ENCODE results near the gene SRSF4.
"Not testable (repeated sequence)": the region's sequence is repeated elsewhere in the genome, so short reads cannot be mapped to it uniquely, and the experiment has no call there.

The SRSF4 gene

DNA sequence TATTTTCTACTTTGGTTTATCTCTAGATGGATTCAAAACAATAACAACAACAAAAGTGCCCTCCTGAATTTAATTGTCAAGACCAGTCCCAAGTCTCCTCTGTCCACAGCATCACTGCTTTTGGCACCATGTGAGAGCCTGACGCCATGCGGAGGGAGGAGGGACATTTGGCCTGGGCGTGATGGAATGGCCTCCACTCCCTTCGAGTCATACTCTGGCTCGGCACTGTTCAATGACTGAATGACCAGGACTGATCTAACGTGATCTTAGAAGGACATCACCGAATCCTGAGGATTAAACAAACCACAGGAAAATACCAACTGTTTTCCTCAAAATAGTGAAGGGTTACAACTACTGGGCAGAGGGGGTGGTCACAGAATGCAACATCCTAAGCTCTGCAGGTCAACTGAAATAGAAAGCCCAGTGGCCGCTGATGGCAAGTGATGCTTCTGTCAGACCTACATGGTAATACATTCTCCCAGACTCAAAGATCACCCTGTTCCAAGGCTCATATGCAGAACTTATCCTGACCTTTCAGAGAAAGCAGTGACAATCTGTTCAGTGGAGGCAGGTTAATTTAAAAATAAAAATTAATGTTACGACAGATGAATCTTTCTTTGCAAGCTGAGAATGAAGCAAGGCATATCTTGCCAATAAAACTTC, 19.1 kb downstream of the SRSF4 start:
- DNase-seq = no peak

DNA sequence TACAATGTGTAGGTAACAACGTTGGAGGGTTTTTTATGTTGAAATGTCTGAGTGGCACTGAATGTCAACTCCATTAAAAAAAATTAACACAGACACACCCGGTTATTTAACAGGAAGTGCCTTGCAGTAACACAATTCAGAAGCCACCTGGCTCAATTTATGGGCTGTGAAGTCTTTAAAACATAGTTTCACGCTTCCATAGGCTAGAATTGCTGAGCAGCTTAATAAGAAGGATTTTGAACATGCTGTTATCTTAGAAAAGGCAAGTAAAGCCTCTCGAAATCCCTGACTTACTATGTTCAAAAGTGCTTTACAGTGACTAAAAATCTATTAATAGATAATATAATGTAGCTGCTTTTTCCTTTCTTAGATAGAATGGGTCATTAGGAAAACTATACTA, 19.7 kb downstream of the SRSF4 start:
- no peak for DNase-seq

DNA sequence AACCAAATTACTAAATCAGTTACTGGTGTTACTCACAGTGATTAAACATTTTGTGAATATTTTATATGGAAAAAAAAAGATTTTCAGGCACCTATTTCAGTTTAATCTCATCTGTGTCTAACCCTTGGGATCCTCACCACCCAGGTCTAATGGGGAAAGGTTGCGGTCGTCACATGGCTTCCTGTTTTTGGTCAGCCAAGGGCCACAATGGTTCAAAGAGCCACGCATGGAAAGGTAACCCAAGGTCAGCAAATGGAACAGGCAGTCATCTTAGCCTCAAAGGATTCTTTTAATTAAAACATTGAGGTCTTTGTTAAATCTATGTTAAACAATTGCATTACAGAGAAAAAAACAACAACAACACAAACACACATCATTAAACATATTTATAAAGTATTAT, 21.9 kb downstream of the SRSF4 start:
- DNase-seq = no peak

- DNase-seq = no peak
Measured at GRCh38 chr1:29157269-29157601, 24.5 kb downstream of the SRSF4 start.

- DNase-seq = no peak
Measured at GRCh38 chr1:29156543-29157268, 25.0 kb downstream of the SRSF4 start.

GRCh38 chr1:29152046-29152805, 29.5 kb downstream of the SRSF4 start:
- DNase-seq = no peak

DNA sequence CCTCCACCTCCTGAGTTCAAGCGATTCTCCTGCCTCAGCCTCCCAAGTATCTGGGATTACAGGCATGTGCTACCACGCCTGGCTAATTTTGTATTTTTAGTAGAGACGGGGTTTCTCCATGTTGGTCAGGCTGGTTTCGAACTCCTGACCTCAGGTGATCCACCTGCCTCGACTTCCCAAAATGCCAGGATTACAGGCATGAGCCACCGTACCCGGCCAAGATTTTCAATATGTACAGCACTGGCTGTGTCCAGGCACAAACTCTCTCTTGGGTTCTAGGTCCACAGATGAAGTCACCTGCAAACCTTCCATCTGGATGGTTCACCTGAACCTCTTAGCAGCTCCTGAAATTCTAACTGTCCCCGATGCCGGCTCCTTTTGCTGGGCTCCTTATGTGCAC, 31.4 kb downstream of the SRSF4 start:
- DNase-seq = not testable (repeated sequence)

DNA sequence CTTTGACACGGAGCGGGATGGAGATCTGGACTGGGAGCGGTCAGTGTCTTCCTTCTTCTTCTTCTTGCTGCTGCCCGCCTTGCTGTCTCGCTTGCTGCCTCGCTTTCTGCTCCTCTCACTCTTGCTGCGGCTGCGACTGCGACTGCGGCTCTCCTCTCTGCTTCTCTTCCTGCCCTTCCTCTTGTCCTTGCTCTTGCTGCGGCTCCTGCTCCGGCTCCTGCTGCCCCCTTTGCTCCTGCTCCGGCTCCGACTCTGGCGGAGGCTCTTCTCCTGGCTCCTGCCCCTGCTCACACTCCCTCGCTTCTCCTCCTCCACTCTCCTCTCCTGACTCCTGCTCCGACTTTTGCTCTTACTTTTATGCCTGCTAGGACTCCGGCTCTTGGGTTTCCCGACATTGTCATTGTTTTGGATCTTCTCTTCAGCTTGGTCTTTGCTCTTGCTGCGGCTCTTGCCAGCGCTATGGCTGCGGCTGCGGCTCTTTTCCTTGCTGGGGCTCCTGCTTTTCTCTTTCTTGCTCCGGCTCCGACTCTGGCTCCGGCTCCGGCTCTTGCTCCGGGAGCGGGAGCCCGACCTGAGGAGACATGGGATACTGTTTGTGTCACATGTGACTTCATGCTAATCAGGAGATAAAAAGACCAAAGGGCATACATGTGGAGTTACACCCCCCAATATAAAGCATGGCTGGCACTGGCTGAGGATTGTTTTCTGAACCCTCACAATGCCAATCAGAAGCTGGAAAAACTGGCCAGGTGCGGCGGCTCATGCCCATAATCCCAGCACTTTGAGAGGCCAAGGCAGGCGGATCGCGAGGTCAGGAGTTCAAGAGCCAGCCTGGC, 32.8 kb downstream of the SRSF4 start:
- DNase-seq = no peak

- peak in 2 of 3 donors; percentile 11 to 21 for DNase-seq
Measured at GRCh38 chr1:29145739-29146437, 35.8 kb downstream of the SRSF4 start.

DNA sequence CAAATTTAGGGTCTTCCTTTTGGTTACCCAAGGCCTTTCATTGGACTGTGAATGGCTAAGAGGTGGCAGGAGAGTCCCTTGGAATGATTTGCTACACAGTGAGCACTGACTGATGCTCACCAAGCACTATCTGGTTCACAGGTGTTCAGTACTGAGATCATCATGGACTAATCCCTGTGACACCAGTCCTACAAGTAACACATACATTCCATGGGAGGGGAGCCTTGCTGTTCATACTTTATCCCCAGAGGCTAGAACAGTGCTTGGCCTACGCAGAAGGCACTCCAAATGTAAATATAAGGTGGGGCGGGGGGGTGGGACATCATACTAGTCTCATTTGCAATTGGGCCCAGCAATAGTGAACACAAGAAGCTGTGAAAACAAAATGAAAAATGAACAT, 37.5 kb downstream of the SRSF4 start:
- DNase-seq = no peak

- no peak for DNase-seq
Measured at GRCh38 chr1:29142714-29143113, 39.0 kb downstream of the SRSF4 start.

- DNase-seq = no peak
Measured at GRCh38 chr1:29136391-29136915, 45.2 kb downstream of the SRSF4 start.

GRCh38 chr1:29134695-29135028, 47.0 kb downstream of the SRSF4 start:
- DNase-seq = no peak

DNA sequence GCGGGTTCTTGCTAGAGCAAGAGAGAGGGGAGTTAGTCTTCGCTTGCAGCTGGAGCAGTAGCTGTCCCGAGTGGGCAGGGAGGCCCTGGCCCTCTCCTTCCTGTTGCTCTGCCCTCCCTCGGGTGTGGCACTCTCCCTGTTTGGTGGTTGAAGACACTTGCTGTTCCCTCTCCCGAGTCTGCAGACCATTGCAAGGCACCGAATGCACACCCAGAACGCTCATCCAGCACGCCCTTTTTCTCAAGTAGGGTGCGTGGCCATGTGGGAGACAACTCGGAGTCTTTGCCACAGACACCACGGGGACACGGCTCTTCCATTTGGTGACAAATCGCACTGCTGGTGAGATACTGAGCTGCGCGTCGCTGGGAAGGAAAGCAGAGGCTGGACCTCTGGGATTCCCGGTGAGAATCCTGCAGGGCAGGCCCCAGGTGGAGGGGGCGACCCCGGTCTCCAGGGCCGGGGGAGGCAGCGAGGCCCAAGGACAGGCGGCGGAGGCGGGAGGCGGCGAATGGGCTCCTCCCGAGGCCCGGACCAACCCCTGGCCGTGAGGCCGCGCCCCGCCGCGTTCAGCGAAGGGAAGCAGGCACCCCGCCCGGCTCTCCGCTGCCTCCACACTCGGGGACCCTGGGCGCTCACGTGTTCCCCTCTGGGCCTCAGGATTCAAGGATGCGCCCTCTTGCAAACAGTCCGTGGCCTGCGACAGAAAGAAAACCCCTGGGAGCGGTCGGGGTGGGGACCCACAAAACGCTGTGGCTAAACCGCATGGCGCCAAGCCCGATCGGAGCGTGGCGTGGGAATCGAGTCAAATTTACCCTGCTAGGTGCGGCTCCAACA, 47.6 kb downstream of the SRSF4 start:
- DNase-seq = peak in 1 of 3 donors; percentile 15

DNA sequence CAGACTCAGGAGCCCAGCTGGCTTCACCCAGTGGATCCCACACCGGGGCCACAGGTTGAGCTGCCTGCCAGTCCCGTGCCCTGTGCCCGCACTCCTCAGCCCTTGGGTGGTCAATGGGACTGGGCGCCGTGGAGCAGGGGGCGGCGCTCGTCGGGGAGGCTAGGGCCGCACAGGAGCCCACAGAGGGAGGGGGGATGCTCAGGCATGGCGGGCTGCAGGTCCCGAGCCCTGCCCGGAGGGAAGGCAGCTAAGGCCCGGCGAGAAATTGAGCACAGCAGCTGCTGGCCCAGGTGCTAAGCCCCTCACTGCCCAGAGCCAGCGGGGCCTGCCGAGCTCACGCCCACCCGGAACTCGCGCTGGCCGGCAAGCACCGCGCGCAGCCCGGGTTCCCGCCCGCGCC, 50.6 kb downstream of the SRSF4 start:
- DNase-seq = not testable (repeated sequence)

GRCh38 chr1:29129916-29130315, 51.8 kb downstream of the SRSF4 start:
- DNase-seq = no peak

DNA sequence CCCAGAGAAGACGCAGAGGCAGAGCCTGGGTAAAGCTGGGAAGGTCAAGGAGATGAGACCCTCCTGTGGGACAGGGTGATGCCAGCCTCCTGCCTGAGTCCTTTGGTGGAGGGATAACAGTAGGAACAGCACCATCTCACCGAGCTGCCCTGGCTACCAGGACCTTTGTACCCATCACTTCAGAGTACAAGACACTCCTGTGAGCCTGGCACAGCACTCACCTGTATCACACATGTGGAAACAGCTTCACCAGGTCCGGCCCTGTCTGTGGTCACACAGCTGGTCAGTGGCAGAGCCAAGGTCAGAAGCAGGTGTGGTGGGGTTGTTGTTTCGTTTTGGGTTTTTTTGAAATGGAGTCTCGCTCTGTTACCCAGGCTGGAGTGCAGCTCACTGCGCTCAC, 53.0 kb downstream of the SRSF4 start:
- DNase-seq = no peak

- DNase-seq = no peak
Measured at GRCh38 chr1:29126198-29126597, 55.5 kb downstream of the SRSF4 start.

- DNase-seq = no peak
Measured at GRCh38 chr1:29125788-29126187, 55.9 kb downstream of the SRSF4 start.

- no peak for DNase-seq
Measured at GRCh38 chr1:29125237-29125641, 56.5 kb downstream of the SRSF4 start.
